Suprapubic skin (tissue), 4 donors: ENCODE results near the gene CCDC88C. TPM values are rescaled to one million over a fixed set of nuclear protein-coding genes. Genes with fewer than 3 reads are reported as not detected.

Experiments used
- DNase-seq, 2 donors: peaks; one replicate each; pipeline ENCODE4 v3.0.0-alpha.2; 2019; ENCODE audit warnings: low spot score in 2 of 2
- H3K27ac ChIP-seq: fragments of 200-600 bp; sonication (generic); one replicate; pipeline ENCODE4 v1.5.1; 2019
- H3K27me3 ChIP-seq: fragments of 200-600 bp; sonication (generic); one replicate; pipeline ENCODE4 v1.5.1; 2019
- H3K36me3 ChIP-seq: fragments of 200-600 bp; sonication (generic); one replicate; pipeline ENCODE4 v1.5.1; 2019
- H3K4me1 ChIP-seq: fragments of 200-600 bp; sonication (generic); one replicate; pipeline ENCODE4 v1.5.1; 2019
- H3K4me3 ChIP-seq: fragments of 200-600 bp; sonication (generic); one replicate; pipeline ENCODE4 v1.5.1; 2019; ENCODE audit warnings: mild to moderate bottlenecking
- H3K9me3 ChIP-seq: fragments of 200-600 bp; sonication (generic); one replicate; pipeline ENCODE4 v1.5.1; 2019
- EP300 ChIP-seq: sonication (generic); formaldehyde crosslinking; IDR thresholded peaks from one replicate; pipeline ENCODE4 v1.6.1; 2017; ENCODE audit warnings: antibody characterized with exemption
- POLR2A ChIP-seq, 2 donors: fragments of 450-650 bp; IDR thresholded peaks; one replicate each; pipeline ENCODE4 v1.6.1; 2017; ENCODE audit warnings: antibody characterized with exemption in 2 of 2, mild to moderate bottlenecking in 2 of 2, moderate library complexity in 2 of 2
- POLR2AphosphoS5 ChIP-seq, 3 donors: sonication (generic); formaldehyde crosslinking; IDR thresholded peaks; one replicate each; pipeline ENCODE4 v1.6.1; 2017; ENCODE audit warnings: antibody characterized with exemption in 3 of 3
- WGBS: methylation state at CpG from one replicate; pipeline ENCODE4 v1.1.5; 2018; 5-methylcytosine and 5-hydroxymethylcytosine counted together
- total RNA-seq, 4 donors: library from RNA; depleted of rRNA; stranded (reverse); fragments of >200 nt; gene quantifications; one replicate each; pipeline ENCODE4 v1.1.0, GENCODE V29; 2016
- TF ChIP-seq, protein P1 (sequence below), 2 donors: fragments of 200-600 bp in 1 of 2; fragments of 450-650 bp in 1 of 2; sonication (generic) in 1 of 2; IDR thresholded peaks; one replicate each; pipeline ENCODE4 v1.5.1; 2016 to 2019; ENCODE audit warnings: antibody characterized with exemption in 2 of 2, mild to moderate bottlenecking in 1 of 2, moderate library complexity in 1 of 2

Gene CCDC88C
- total RNA-seq, 4 donors from 2014 or later: 16.6 to 25.0 (median 22.8) TPM

DNA sequence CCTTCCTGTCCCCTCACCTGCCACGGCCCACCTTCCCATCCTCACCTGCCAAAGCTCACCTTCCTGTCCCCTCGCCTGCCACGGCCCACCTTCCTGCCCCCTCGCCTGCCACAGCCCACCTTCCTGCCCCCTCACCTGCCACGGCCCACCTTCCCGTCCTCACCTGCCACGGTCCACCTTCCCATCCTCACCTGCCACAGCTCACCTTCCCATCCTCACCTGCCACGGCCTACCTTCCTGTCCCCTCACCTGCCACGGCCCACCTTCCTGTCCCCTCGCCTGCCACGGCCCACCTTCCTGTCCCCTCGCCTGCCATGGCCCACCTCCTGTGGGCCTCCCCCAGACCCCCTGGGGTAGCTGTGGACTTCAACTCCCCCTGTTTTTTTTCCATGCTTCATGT lies 124.3 kb downstream of the CCDC88C start:
- no peaks in the 10 kb centered on the region for H3K27me3 ChIP-seq
- no peaks in the 10 kb centered on the region for H3K9me3 ChIP-seq
- H3K4me3 ChIP-seq: no peak overlapping the region
- DNase-seq: no peak
- peaks cover 24% of the 10 kb centered on the region for H3K36me3 ChIP-seq
- no peak for TF ChIP-seq EP300
- TF ChIP-seq POLR2AphosphoS5 (IDR thresholded peaks at IDR 0.05): no peak
- WGBS: 32% methylated on average over 12 of the region's 12 CpGs
- no peak overlapping the region for H3K27ac ChIP-seq
- H3K4me1 ChIP-seq: no peaks in the 10 kb centered on the region

DNA sequence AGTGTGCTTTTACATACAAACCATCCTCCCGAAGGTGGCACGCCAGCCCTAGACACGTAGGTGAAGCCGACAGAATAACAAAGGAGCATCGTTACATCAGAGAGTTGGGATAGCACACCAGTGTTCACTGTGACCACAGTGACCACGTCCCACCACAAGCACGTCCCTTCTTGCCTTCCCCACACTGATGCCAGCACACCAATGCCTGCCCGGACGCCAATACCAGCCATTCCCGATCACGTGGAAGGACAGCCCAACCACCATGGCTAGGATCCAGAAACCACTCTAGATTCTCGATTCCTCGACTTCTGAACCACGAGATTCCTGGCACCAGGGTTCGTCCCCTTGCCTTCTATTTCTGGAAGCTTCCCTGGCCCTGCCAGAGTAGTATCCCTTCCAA lies 125.1 kb downstream of the CCDC88C start:
- WGBS: 80% methylated on average over 15 of the region's 15 CpGs
- H3K4me1 ChIP-seq: no peaks in the 10 kb centered on the region
- H3K27ac ChIP-seq: no peak overlapping the region
- H3K27me3 ChIP-seq: no peaks in the 10 kb centered on the region
- TF ChIP-seq POLR2AphosphoS5 (IDR thresholded peaks at IDR 0.05) (no peak), POLR2A (IDR thresholded peaks at IDR 0.05) (no peak), EP300 (no peak)
- TF ChIP-seq, protein P1, sequence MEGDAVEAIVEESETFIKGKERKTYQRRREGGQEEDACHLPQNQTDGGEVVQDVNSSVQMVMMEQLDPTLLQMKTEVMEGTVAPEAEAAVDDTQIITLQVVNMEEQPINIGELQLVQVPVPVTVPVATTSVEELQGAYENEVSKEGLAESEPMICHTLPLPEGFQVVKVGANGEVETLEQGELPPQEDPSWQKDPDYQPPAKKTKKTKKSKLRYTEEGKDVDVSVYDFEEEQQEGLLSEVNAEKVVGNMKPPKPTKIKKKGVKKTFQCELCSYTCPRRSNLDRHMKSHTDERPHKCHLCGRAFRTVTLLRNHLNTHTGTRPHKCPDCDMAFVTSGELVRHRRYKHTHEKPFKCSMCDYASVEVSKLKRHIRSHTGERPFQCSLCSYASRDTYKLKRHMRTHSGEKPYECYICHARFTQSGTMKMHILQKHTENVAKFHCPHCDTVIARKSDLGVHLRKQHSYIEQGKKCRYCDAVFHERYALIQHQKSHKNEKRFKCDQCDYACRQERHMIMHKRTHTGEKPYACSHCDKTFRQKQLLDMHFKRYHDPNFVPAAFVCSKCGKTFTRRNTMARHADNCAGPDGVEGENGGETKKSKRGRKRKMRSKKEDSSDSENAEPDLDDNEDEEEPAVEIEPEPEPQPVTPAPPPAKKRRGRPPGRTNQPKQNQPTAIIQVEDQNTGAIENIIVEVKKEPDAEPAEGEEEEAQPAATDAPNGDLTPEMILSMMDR (IDR thresholded peaks at IDR 0.05): no peak
- no peaks in the 10 kb centered on the region for H3K9me3 ChIP-seq
- H3K36me3 ChIP-seq: peaks cover 24% of the 10 kb centered on the region
- DNase-seq: no peak
- H3K4me3 ChIP-seq: no peak overlapping the region

DNA sequence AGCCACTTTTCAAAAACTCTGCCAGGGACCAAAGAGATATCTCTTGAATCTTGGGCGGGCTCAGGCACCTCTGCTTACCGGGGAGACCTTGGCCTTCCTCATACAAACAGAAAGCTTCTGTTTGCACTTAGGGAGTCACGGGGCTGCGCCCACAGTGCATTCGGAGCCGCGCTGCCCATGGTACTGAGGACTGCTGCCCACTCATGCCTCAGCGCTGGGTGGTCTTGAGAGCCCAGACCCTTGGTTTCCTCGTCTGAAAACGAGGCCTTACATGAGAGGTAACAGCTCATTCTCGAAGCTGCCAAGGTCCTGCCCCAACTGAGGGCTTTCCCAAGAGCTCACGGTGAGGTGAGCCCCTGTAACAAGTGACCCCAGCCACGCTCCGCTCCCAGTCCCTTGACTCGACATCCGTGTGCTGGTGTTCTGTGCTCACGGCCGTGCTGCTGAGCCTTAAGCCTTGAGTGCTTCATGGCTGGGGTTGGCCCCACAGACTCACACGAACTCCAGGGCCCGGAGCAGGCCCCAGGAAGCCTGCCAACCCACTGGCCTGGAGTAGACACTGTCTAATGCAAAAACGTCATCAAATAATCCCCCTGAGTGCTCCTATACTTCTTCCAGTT lies 125.7 kb downstream of the CCDC88C start:
- Histone ChIP-seq H3K27me3 (no peaks in the 10 kb centered on the region), H3K9me3 (no peaks in the 10 kb centered on the region), H3K36me3 (peaks cover 20% of the 10 kb centered on the region), H3K4me3 (no peak overlapping the region), H3K4me1 (no peaks in the 10 kb centered on the region), H3K27ac (no peak overlapping the region)
- no peak for DNase-seq
- no peak for TF ChIP-seq EP300
- TF ChIP-seq, protein P1 (IDR thresholded peaks at IDR 0.05): no peak
- no peak for TF ChIP-seq POLR2A (IDR thresholded peaks at IDR 0.05)
- TF ChIP-seq POLR2AphosphoS5 (IDR thresholded peaks at IDR 0.05): no peak
- whole genome bisulfite sequencing: 89% methylated on average over 7 of the region's 21 CpGs

DNA sequence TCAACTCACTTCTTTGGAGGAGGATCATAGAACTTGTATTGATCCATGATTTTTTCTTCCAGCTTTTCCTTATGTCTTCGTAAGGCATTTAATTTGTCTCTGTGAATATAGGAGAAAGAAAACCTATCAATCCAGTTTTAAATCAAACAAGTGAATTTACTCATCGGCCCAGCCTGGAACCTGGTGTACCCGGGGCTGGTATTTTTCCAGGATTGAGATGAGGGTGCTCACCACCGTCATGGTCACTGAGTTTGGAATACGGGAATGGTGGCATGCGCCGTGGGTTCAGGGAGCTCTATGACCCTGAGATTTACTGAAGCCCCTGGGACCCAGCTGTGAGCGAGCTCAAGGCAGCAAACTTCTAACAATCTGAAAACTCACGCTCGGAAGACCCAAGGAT lies 126.6 kb downstream of the CCDC88C start:
- DNase-seq: no peak
- Histone ChIP-seq H3K27me3 (no peaks in the 10 kb centered on the region), H3K9me3 (no peaks in the 10 kb centered on the region), H3K4me3 (no peak overlapping the region), H3K36me3 (peaks cover 19% of the 10 kb centered on the region), H3K4me1 (no peaks in the 10 kb centered on the region), H3K27ac (no peak overlapping the region)
- 85% methylated on average over 10 of the region's 10 CpGs for WGBS
- TF ChIP-seq POLR2AphosphoS5 (IDR thresholded peaks at IDR 0.05) (no peak), EP300 (no peak), POLR2A (IDR thresholded peaks at IDR 0.05) (no peak)
- TF ChIP-seq, protein P1 (IDR thresholded peaks at IDR 0.05): no peak

DNA sequence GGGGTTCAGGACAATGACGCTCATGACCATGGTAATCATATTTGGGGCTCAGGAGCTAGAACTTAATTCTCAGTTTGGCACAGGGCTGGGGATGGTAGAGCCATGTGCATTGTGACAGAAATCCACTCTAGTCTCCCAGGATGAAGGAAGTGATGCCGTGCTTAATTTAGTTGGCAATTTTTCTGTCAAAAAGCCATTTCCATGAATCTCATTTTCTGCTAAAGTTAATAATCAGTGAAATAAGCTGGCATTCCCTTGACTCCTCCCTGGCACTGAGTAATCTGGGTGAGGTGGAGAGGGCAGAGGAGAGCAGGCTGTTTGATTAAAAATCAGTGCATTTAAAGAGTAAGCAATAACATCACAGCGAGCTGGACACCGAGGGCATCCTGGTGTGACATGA lies 128.2 kb downstream of the CCDC88C start:
- Histone ChIP-seq H3K36me3 (peaks cover 11% of the 10 kb centered on the region), H3K4me3 (no peak overlapping the region), H3K27ac (no peak overlapping the region), H3K27me3 (no peaks in the 10 kb centered on the region), H3K4me1 (no peaks in the 10 kb centered on the region), H3K9me3 (no peaks in the 10 kb centered on the region)
- 85% methylated on average over 4 of the region's 4 CpGs for WGBS
- TF ChIP-seq POLR2AphosphoS5 (IDR thresholded peaks at IDR 0.05): no peak
- no peak for TF ChIP-seq EP300
- TF ChIP-seq, protein P1 (IDR thresholded peaks at IDR 0.05): no peak
- TF ChIP-seq POLR2A (IDR thresholded peaks at IDR 0.05): no peak
- no peak for DNase-seq

DNA sequence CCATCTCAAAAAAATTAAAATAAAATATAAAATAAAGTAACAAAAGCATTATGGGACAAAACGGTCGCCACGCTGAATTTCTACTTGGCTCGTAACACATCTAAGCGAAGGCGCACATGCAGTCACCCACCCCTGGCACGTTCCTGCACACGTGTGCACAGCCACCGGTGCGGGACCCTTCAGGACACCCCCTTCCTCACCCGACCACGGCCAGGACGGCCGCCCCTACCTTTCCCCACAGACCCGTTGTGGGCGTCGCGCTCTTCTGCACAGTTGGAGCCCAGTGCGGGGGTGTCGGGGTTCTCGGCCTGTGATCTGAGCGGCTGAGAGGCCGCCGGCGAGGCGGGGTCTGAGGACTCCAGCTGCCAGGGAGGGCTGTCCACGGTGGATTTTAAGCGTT lies 128.7 kb downstream of the CCDC88C start:
- Histone ChIP-seq H3K4me1 (no peaks in the 10 kb centered on the region), H3K27ac (no peak overlapping the region)
- WGBS: 92% methylated on average over 28 of the region's 28 CpGs

More for the DNA sequence above, 128.7 kb downstream of the CCDC88C start:
- no peak for DNase-seq
- peaks cover 11% of the 10 kb centered on the region for H3K36me3 ChIP-seq
- H3K9me3 ChIP-seq: no peaks in the 10 kb centered on the region
- no peaks in the 10 kb centered on the region for H3K27me3 ChIP-seq
- H3K4me3 ChIP-seq: no peak overlapping the region
- TF ChIP-seq POLR2A (IDR thresholded peaks at IDR 0.05): no peak
- no peak for TF ChIP-seq POLR2AphosphoS5 (IDR thresholded peaks at IDR 0.05)
- TF ChIP-seq EP300: no peak
- TF ChIP-seq, protein P1 (IDR thresholded peaks at IDR 0.05): no peak
